ENCODE data around the gene RBM22.
A peak's percentile ranks its signal among the peaks of the same experiment; 100 is the strongest.
"Not testable (repeated sequence)": the region's sequence is repeated elsewhere in the genome, so short reads cannot be mapped to it uniquely, and the experiment has no call there.

The RBM22 gene

DNA sequence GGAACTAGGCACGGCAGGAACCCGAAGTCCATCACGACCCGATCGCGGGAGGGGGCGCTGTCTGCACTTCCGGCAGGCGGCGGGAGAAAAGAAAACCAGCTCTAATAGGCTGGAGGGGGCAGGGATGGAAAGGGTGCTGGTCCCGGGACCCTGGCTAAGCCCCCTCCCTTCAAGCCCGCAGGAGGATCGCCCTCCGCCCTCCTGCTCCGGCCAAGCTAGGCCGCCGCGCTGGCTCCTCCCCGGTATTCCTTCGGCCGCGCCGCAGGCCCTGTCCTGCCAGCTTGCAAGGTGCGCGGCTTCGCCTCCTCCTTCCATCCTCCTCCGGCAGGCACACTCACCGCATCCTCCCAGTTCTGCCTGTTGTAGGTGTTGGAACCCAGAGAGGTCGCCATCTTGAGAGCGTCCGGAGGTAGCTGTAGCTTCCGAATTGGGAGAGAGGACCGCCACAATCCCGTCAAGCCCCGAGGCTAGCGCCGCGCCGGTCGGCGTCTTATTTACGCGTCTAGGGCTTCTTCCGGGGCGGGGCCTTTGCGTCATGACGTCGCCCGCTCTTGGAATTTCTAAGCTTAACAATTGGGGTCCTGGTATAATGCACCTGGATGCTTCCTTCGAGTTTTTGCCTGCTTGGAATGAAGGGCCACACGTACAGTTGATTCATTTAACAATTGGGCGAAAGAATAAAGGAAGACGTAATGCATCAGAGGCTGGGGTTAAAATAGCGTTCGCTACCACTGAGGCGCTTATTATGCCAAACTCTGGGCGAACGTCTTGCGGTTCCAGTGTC is at the start of gene RBM22:
RBM22 (minus strand) TSS at position 469 of the 784 bp plus-strand sequence; CDS start at position 392, 77 bp downstream.
- DNase-seq (ENCODE audit: low spot score): peak; percentile 65

DNA sequence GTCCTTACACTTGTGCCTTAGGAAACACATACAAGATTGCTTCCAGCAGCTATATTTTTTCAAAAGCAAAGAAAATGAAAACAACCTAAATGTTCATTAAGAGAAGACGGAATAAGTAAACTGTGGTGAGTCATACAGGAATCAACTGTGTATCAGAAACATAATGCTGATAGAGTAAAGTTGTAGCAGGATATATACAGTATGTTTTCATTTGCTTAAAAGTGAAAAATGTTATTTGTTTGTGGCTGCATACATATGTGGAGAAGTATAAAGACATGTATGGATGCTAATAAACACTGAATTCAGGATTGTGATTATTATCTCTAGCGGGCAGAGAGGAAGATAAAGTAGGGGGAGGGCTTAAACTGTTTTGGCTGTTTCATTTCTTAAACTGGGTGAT is 49.6 kb upstream of the RBM22 start:
- no peak for DNase-seq (ENCODE audit: low spot score)

DNA sequence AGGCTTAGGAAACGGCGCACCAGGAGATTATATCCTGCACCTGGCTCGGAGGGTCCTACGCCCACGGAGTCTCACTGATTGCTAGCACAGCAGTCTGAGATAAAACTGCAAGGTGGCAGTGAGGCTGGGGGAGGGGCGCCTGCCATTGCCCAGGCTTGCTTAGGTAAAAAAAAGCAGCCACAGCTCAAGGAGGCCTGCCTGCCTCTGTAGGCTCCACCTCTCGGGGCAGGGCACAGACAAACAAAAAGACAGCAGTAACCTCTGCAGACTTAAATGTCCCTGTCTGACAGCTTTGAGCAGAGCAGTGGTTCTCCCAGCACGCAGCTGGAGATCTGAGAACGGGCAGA is 42.3 kb upstream of the RBM22 start:
- DNase-seq (ENCODE audit: low spot score): not testable (repeated sequence)

DNA sequence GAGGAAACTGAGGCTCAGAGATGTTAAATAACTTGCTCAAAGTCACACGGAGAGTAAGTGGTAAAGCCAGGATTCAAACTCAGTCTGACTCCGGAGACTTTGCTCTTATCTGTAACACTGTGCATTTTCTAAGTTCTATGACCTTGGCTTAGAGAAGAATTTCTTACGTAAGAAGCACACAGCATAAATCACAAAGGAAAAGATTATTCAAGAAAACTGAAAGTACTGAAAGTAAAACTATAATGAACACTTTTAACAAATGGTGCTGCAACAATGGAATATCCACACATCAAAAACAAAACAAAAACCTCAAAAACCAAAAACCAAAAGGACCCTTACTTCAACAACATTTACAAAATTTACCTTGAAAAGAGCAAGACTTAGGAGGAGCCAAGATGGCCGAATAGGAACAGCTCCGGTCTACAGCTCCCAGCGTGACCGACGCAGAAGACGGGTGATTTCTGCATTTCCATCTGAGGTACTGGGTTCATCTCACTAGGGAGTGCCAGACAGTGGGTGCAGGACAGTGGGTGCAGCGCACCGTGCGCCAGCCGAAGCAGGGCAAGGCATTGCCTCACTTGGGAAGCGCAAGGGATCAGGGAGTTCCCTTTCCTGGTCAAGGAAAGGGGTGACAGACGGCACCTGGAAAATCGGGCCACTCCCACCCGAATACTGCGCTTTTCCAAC is 41.7 kb upstream of the RBM22 start:
- DNase-seq (ENCODE audit: low spot score): not testable (repeated sequence)

DNA sequence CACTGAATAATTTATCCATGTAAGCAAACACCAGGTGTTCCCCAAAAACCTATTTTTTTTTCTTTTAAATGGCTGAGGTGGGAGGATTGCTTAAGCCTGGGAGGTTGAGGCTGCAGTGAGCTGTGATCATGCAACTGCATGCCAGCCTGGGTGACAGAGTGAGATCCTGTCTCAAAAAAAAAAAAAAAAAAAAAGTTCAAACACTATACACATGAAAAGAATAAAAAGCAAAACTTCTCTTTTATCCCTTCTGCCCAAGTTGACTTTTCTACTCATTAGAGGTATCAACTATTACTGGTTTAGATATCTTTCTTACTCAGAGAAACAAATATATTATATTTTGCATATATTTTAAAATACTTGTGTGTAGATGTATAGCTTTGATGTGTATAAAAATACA is 40.1 kb upstream of the RBM22 start:
- no peak for DNase-seq (ENCODE audit: low spot score)

DNA sequence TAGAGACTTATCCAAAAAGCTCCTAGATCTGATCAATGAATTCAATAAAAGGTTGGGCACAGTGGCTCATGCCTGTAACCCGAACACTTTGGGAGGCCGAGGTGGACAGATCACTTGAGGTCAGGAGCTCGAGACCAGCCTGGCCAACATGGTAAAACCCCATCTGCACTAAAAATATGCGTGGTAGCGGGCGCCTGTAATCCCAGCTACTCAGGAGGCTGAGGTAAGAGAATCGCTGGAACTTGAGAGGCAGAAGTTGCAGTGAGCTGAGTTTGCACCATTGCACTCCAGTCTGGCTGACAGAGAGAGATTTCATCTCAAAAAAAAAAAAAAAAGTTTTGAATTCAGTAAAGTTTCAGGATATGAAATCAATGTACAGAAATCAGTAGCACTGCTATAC is 38.0 kb upstream of the RBM22 start:
- DNase-seq (ENCODE audit: low spot score): no peak

DNA sequence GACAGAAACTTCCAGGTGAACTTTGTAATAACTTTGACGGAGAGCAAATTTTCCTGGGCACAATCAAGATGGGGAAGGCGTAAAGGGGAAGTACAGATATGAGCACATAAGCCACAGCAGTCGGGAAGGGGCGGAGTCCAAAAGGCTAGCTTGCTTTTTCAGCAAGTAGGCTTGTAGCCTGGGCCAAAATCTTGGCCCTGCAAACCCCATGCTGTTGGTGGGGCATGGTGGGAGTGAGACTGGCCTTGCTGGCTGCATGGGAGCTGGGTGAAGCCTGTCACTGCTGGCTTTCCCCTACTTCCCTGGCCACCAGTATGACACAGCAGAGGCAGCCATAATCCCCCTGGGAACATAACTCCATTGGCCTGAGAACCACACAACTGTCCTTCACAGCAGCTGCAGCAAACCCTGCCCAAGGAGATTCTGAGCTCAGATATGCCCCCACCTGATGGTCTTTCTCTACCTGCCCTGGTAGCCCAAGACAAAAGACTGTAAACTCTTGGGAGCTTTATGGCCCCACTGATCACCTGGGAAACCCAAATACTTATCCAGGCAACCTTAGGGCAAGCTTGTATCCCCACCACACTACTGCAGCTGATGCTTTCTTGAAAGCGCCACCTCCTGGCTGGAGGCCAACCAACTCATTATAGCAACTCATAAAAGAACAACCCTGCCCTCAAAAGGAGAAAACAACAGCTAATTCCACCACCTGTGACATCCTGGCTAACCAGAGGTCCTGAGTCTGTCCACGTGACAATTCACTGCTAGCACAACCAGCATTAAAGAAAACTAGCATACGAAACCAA is 33.9 kb upstream of the RBM22 start:
- DNase-seq (ENCODE audit: low spot score): no peak

DNA sequence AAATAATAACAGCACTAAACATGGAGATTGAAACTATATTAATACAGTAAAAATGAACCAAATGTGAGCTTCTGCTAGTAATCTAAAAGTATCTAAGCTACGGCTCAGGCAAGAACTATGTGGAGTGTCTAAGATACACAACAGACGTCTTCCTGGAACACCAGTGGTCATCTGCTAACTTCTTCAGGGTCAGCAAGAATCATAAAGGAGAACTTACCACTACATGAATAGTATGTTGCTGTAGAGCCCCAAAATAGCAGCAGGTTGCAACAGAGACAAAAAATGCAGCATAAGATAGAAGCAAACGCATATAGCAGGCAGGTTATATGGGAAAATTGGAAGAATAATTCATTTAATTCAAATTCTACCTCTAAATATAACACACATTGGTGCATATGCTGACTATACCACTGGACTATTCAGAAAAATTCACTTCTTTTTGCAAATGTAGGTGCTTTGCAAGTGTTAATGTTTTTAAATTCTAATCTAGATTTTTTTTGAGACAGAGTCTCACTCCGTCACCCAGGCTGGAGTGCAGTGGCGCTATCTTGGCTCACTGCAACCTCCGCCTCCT is 30.9 kb upstream of the RBM22 start:
- no peak for DNase-seq (ENCODE audit: low spot score)

DNA sequence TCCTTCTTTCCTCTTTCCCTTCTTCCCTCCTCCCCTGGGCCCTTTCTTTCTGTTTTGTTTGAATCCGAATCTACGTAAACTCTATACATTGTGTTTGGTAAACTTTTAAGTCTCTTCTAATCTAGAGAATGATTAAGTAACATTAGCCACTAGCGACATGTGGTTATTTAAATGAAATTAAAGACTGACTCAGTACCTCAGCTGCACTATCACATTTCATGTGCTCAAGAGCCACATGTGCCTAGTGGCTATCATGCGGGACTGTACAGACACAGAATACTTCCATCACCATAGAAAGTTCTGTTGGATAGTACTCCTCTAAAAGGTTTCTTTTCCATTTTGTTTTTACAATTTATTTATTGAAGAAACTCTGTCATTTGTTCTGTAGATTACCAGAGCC is 29.0 kb upstream of the RBM22 start:
- DNase-seq (ENCODE audit: low spot score): no peak

DNA sequence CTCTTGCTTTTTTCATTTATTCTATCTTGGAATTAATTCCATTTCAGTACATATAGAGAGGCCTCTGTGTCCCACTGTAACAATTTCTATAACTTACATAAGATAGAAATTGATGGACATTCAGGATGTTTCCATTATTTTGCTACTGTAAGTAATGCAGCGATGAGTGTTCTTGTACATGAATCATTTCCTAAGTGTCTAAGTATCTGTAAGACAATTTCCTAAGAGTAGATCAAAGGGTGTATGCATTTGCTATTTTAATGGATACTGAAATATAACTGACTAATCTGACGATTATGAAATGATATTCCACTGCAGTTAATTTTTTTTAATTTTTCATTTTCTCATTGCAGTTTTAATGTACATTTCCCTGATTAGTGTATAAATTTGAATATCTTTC is 23.0 kb upstream of the RBM22 start:
- no peak for DNase-seq (ENCODE audit: low spot score)

DNA sequence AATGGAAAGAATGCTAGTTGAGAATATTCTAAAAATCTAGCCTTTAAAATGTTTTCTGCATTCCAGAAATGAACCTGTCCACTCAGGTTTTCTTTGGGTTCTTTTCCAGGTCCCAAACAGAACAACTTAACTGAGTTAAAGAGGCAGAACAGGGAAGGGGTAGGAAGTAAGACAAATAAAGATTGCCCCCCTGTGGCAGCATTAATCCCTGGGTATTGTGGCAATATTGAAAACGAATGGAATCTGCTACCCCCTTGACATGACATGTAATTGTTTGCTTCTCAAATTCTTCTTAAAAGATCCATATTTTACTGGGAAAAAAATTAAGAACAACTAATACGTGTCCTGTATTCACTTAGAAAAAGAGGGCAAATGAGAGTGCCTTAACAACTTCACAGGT is 9.3 kb upstream of the RBM22 start:
- DNase-seq (ENCODE audit: low spot score): no peak

DNA sequence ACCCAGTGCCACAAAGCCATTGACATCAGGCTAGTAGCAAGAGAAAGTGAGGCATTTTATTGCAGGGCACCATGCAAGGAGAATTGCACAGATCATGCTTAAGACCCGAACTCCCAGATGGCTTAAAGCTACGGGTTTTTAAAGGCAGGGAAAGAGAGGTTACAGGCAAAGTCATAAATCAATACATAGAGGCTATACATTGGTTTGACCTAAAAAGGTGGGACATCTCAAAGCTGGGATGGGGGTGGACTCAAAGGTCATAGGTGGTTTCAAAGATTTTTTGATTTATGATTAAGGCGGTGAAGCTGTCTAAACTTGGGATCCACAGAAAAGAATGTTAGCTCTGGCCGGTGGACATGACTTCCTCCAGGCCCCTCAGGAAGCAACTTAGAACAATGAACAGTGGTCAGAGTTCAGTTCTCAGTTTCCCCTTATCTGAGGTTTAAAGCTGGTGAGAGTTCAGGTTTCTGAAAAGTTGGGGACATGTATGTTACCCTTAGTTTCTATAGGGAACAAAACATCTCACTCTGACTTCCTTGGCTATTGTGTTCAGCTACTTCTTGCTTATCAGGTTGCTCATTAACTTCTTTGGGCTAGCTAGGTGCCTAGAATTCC is 6.0 kb upstream of the RBM22 start:
- DNase-seq (ENCODE audit: low spot score): no peak

DNA sequence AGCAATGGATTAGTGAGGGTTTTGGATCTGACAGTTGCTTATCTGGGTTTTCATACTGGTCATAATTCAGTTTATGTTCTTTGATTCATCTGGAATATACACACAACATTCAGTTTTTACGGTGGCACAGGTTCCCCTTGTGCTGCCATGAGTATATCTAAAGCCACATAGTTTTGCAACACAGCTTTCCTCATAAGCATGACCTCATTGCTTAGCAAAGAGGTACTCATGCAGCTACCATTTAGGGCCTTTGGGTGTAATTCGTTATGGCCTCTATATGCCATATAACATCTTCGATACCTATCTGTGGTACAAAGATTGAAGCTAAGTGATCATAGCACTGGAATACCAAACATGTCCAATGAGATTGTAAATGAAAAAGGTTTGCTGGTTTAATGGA is 2.9 kb upstream of the RBM22 start:
- no peak for DNase-seq (ENCODE audit: low spot score)

DNA sequence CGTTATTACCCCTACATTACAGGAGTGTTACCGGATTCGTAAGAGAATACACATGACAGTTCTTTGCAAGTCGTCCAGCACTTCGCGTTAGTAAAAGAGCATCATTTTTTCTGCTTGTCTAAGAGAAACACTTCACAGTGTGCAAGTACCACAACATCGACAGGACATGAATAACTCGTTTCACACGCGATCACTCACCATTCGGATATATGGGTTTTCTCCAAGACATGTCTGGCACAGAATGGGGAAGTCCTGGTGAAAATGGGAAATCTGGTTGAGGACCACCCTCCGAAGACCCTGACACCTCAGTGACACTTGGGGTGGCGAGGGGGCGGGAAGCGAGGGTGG is 642 bp downstream of the RBM22 start:
- no peak for DNase-seq (ENCODE audit: low spot score)

DNA sequence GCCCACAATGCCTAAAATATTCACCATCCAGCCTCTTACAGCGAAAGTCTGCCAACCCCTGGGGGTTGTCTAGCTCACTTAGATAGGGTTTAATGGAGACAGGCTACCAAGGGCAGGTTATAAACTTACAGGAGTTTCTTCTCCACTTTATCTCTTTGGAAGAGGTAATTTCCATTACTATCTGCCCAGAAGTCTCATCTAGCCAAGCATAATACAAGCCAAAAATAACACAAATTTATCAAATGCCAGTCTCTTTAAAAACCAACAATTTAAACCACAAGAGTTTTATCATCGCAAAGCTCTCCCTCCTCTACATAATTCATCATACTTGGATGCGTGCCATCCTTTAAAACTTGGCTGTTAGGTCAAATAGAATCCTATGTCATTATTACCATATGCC is 6.2 kb downstream of the RBM22 start:
- no peak for DNase-seq (ENCODE audit: low spot score)

DNA sequence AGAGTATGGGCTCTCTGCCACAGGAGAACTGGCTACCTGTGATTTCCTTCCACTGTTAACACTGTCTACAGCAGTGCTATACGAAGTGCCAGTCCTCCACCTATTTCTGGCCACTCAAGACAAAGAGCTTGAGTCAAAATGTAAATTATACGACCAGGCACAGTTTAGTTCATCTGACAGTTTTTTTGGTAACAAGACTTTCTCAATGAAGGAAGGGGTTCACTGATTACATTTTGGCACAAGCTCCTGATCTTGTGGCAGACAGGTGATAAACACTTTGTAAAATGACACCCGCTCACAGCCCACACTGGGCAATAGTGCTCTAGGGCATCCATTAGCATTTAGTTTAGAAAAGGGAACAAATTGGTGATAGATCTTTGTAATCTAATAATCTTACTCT is 8.6 kb downstream of the RBM22 start:
- no peak for DNase-seq (ENCODE audit: low spot score)

DNA sequence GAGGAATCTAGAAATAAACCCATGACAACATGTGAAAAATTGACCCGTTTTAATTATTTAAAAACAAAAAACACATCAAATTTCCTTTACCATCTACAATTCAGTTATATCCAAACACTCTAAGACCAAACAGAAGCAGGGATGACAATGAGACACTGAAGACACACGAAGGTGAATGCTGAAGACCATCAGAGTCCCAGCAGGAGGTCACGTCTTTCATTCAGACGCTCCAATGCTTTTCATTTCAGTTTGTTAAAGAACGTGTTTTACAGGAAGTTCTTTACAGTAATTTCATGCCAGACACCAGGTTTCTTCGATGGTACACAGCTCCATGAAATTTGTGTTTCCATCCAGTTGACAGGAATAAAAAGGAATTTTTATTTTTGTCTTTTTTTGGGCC is 10.1 kb downstream of the RBM22 start:
- DNase-seq (ENCODE audit: low spot score): no peak

DNA sequence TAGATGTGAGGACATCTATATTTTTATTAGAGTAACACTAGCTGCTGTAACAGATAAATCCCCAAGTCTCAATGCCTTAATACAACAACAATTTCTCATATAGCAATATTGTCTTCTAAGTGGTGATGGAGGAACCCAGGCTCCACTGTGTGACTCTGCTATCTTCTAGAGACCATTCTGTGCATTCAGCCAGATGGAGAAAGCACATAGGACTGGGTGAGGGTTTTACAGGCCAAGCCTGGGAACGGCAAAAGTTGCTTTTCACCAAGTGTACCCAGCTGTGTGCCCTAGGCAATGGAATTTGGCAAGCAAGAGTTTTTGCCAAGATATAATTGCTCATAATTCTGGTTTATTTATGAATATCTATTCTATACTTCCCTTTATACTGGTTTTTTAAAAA is 11.7 kb downstream of the RBM22 start:
- no peak for DNase-seq (ENCODE audit: low spot score)

DNA sequence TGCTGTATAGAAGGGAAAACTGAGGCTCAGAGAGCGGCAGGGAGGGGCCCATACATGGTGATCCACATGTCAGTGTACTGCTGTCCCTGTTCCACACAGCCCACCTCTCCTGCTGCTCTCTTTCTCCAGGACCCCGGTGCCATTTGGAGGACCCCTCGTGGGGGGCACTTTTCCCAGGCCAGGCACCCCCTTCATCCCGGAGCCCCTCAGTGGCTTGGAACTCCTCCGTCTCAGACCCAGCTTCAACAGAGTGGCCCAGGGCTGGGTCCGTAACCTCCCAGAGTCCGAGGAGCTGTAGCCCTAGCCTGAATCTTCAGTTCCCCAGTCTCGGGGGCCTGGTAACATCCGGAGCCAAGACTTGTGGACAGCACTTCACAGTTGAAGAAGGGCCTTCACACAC is 24.3 kb downstream of the RBM22 start:
- no peak for DNase-seq (ENCODE audit: low spot score)

DNA sequence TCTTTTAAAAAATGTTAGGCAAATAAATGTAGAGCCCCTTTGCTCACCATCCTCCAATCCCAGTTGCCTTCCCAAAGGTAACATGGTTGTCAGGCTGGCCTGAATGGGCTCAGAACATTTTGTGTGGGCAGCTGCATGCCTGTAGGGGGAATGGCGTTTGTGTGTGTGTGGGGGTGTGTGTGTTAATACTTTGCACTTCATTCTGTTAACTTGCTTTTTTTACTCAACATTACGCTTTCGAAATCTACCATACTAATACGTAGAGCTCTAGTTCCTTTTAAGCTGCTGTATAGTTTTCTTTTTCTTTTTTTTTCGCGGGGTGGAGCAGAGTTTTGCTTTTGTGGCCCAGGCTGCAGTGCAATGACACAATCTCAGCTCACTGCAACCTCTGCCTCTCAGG is 25.8 kb downstream of the RBM22 start:
- no peak for DNase-seq (ENCODE audit: low spot score)

DNA sequence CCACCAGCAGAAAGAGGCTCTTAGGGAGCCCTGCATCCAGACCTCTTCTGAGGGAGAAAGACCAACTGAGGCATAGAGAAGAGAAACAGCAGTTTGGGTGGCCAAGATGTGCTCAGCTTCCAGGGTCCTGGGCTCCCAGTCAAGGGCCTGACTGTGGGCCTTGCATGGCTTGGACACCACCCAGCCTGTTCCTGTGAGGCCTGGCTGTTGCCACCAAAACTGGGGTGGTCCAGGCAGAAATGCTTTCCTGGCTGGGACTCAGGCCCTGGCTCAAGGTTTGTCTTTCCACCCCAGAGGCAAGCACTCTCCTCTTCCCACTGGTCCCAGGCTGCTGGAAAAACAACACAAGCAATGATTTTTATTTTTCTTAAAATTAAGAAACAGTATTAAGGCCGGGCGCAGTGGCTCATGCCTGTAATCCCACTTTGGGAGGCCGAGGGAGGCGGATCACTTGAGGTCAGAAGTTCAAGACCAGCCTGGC is 26.5 kb downstream of the RBM22 start:
- no peak for DNase-seq (ENCODE audit: low spot score)

DNA sequence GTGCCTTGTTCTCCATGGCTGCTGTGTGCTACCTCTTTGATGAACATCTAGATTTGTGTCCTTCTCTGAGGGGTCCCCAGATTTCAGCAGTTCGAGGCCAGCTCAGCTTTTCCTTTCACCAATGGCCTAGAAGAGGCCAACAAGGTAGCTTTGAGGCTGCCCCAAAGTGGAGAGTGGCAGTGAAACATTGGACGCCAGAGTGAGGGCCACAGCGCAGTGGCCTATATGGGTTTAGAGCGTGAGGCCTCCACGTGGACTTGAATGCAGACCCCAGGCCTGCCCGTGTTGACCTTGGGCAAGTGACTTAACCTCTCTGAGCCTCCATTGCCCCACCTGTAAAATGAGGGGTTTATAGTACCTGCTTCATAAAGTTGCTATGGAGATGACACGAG is 28.0 kb downstream of the RBM22 start:
- DNase-seq (ENCODE audit: low spot score): no peak
